Spinal cord (tissue), 10 donors: ENCODE data around the gene CAPZB. TPM values are rescaled to one million over a fixed set of nuclear protein-coding genes. Genes with fewer than 3 reads are reported as not detected.

Source experiments
- DNase-seq, 6 donors: peaks; one replicate each; pipeline versions ENCODE4 v3.0.0 to v3.0.0-alpha.2; 2013 to 2015; ENCODE audit warnings: low spot score in 6 of 6, low read depth in 4 of 6
- H3K27ac ChIP-seq: one replicate; pipeline ENCODE4 v1.5.1; 2013; ENCODE audit warnings: low read depth, low read length, control low read depth
- H3K27me3 ChIP-seq: one replicate; pipeline ENCODE4 v1.6.1; 2013; ENCODE audit warnings: low read length; ENCODE audit not compliant: control insufficient read depth, insufficient read depth
- H3K36me3 ChIP-seq: one replicate; pipeline ENCODE4 v1.6.1; 2013; ENCODE audit warnings: low read length; ENCODE audit not compliant: control insufficient read depth, insufficient read depth
- H3K4me1 ChIP-seq: one replicate; pipeline ENCODE4 v1.6.1; 2013; ENCODE audit warnings: low read length; ENCODE audit not compliant: control insufficient read depth, insufficient read depth
- H3K4me3 ChIP-seq: one replicate; pipeline ENCODE4 v1.5.1; 2013; ENCODE audit warnings: low read depth, low read length, control low read depth
- H3K9me3 ChIP-seq: one replicate; pipeline ENCODE4 v1.6.1; 2013; ENCODE audit warnings: low read length; ENCODE audit not compliant: control insufficient read depth, insufficient read depth
- WGBS: methylation state at CpG from one replicate; pipeline ENCODE4 v1.1.5; 2013; ENCODE audit warnings: missing lambda C conversion rate; ENCODE audit not compliant: insufficient coverage; 5-methylcytosine and 5-hydroxymethylcytosine counted together
- polyA plus RNA-seq, 2 donors: library from polyadenylated mRNA; unstranded; fragments of 120-200 nt; gene quantifications; one replicate each; pipeline ENCODE4 v1.2.1, GENCODE V29; 2013; ENCODE audit not compliant: insufficient read length in 2 of 2
- total RNA-seq, 2 donors: library from RNA; depleted of rRNA in 1 of 2; stranded (reverse); fragments of 120-200 nt in 1 of 2; fragments of >200 nt in 1 of 2; gene quantifications; one replicate each; pipeline versions ENCODE4 v1.2.3 to v1.2.4, GENCODE V29; 2013 to 2014
- donor health status: healthy.

The CAPZB gene
- total and polyA plus RNA-seq, 4 donors: 78.8 to 312 (median 243) TPM

DNA sequence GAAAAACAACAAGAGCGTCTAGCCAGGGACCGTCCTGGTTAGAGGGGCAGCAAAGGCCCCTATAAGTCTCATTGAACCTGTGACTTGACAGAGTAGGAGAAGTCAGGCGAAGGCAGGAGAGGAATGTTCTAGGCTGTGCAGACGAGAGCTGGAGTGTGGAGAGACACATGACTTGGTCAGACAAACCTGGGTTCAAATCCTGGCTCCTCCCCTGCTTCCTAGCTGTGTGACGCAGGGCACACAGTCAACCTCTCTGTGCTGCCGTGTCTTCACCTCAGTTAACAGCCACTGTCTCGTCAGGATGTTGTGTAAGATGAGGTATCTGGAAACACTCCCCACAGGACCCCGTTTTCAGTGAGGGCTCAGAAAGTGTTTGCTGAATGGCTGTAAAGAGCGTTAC is 157.6 kb downstream of the CAPZB start:
- WGBS: 89% methylated on average over 7 of the region's 9 CpGs
- Histone ChIP-seq H3K36me3 (peaks cover 97% of the 10 kb centered on the region), H3K27ac (no peak overlapping the region), H3K27me3 (no peaks in the 10 kb centered on the region), H3K4me3 (no peak overlapping the region), H3K4me1 (no peaks in the 10 kb centered on the region), H3K9me3 (no peaks in the 10 kb centered on the region)
- DNase-seq: no peak

DNA sequence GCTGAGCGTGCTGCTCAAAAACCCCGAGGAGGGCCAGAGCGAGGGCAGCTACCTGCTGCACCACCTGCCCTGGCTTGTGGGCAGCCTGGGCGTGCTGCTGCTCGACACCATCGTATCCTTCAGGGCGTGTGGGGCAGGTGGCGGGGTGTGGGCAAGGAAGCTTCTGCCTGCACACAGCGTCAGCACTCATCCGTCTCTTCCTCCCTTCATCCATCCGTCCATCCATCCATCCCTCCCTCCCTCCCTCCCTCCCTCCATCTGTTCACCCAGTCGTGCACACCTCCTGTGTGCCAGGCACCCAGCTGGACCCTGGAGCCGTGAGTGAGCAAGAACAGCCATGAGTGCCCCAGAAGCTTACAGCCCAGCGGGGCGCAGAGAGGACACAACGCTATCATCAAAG is 158.0 kb downstream of the CAPZB start:
- Histone ChIP-seq H3K4me1 (no peaks in the 10 kb centered on the region), H3K27ac (no peak overlapping the region), H3K4me3 (no peak overlapping the region), H3K9me3 (no peaks in the 10 kb centered on the region), H3K27me3 (no peaks in the 10 kb centered on the region), H3K36me3 (peaks cover 97% of the 10 kb centered on the region)
- WGBS: 92% methylated on average over 8 of the region's 16 CpGs
- no peak for DNase-seq

DNA sequence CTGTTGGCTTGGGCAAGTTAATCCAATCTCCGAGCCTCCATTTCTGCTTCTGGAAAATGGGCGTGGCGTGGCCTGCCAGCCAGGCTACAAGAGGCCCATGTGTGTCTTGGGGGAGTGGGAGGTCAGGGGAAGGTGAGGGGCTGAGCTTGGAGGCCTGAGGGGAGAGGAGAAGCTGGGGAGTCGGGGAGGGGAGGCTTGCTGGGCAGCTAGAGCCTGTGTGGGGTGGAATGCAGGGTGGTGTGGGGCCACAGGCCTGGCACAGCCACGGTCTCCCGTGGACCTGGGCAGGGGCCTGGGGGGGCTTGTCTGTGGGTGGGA is 158.6 kb downstream of the CAPZB start:
- no peak overlapping the region for H3K27ac ChIP-seq
- H3K4me1 ChIP-seq: no peaks in the 10 kb centered on the region
- H3K27me3 ChIP-seq: no peaks in the 10 kb centered on the region
- H3K9me3 ChIP-seq: no peaks in the 10 kb centered on the region
- WGBS: 93% methylated on average over 6 of the region's 6 CpGs
- DNase-seq: no peak
- H3K36me3 ChIP-seq: peaks cover 97% of the 10 kb centered on the region
- H3K4me3 ChIP-seq: no peak overlapping the region

DNA sequence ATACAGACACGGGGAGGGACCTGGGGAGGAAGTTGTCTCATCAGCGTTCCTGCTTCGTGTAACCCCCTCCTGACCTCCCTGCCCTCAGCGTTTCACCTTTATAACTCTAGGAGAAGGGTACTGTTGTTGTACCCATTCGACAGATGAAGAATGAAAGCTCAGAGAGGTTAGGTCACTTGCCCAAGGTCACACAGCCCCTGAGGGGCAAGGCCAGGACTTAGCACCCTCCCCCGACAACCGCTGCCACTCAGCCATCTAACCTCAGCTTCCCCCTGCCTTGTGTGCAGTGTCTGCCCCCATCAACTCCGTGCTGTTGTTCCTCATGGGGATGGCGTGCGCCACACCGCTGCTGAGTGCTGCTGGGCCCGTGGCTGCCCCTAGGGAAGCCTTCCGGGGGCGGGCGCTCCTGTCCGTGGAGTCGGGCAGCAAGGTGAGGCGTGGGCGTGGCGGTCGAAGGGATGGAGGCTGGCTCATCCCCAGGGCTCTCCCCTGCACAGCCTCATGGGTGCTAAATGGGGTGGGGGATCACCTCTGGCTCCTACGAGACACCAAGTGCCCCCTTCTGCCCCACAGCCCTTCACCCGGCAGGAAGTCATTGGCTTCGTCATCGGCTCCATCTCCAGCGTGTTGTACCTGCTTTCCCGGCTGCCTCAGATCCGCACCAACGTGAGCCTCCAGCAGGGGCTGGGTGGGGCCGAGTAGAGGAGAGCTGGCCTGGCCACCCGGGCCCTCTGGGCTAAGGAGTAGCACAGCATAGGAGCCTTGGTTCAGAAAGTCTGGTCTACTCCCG is 159.2 kb downstream of the CAPZB start:
- Histone ChIP-seq H3K27ac (no peak overlapping the region), H3K4me3 (no peak overlapping the region), H3K27me3 (no peaks in the 10 kb centered on the region), H3K9me3 (no peaks in the 10 kb centered on the region), H3K36me3 (peaks cover 91% of the 10 kb centered on the region), H3K4me1 (no peaks in the 10 kb centered on the region)
- DNase-seq: no peak
- WGBS: 91% methylated on average over 19 of the region's 32 CpGs

DNA sequence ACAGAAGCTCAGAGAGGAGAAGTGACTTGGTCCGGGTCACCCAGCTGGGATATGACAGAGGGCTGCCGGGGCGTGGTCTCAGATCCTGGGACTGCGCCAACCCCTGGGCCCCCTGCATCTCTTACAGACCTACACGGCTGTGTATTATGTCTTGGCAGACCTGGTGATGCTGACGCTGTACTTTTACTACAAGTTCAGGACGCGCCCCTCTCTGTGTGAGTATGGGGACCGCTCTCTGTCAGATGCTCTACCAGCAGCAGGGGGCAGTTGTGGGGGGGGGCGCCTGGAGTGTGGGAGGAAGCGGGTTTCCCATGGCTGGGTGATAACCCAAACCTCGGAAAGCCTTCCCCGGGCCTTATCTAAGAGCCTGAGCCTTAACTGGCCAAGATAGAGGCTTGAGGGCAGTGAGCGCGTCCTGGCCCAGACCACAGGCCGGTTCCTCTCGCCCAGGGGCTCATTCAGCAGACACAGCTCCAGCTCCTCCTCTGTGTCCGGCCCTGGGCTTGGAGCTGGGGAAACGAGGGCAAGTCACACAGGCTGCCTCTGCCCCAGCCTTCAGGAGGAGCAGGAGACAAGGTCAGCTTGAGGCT is 159.9 kb downstream of the CAPZB start:
- no peaks in the 10 kb centered on the region for H3K9me3 ChIP-seq
- H3K27ac ChIP-seq: no peak overlapping the region
- peaks cover 84% of the 10 kb centered on the region for H3K36me3 ChIP-seq
- H3K4me3 ChIP-seq: no peak overlapping the region
- WGBS: 93% methylated on average over 18 of the region's 19 CpGs
- H3K4me1 ChIP-seq: no peaks in the 10 kb centered on the region
- no peak for DNase-seq
- no peaks in the 10 kb centered on the region for H3K27me3 ChIP-seq

DNA sequence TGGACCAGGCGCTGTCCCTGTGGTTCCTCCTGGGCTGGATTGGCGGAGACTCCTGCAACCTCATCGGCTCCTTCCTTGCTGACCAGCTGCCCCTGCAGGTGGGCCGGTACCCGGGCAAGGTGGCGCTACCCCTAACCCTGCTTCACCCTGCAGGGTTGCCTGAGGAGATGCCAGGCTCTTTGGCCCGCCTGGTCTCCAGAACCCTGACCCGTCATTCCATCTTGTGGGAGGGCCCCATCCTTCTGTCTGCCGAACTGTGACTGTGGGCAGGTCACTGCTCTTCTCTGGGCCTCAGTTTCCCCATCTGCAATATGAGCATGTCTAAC is 160.7 kb downstream of the CAPZB start:
- DNase-seq: no peak
- H3K27me3 ChIP-seq: no peaks in the 10 kb centered on the region
- 99% methylated on average over 9 of the region's 9 CpGs for WGBS

DNA sequence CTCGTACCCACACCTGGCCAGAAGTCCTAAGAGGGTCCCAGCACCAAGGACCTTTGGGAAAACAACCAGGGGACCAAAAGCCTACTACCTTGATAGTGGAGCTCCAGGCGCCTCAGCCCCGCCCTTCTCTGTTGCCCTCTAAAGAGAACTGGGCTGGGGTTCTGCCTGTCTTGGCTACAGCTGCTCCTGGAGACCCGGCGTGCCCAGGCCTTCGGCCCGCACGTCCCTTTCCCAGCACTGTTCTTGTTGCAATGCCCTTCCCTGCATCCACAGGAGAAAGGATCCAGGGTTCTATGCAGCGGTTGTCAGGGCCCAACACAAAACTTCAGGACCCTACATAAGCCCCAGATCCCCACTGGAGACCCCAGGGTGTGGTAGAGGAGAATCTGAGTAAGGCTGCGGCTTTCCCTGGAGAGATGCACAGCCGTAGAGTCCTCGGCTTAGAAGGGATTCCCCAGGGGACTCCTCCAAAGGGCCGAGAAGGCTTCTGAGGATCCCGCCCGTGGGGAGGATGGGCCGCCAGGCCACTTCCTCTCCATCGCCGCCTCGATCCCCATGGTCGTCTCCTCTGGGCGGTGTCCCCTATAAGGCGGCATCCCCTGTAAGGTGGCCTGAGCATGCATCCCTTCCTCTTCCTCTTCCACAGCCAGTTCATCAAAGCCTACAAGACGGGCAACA is 161.2 kb downstream of the CAPZB start:
- H3K4me3 ChIP-seq: no peak overlapping the region
- DNase-seq: no peak
- no peaks in the 10 kb centered on the region for H3K9me3 ChIP-seq
- H3K36me3 ChIP-seq: peaks cover 77% of the 10 kb centered on the region
- no peak overlapping the region for H3K27ac ChIP-seq
- 93% methylated on average over 22 of the region's 23 CpGs for WGBS
- no peaks in the 10 kb centered on the region for H3K4me1 ChIP-seq
- H3K27me3 ChIP-seq: no peaks in the 10 kb centered on the region

More for the DNA sequence above, 160.7 kb downstream of the CAPZB start:
- H3K4me3 ChIP-seq: no peak overlapping the region
- peaks cover 80% of the 10 kb centered on the region for H3K36me3 ChIP-seq
- H3K4me1 ChIP-seq: no peaks in the 10 kb centered on the region
- H3K27ac ChIP-seq: no peak overlapping the region
- H3K9me3 ChIP-seq: no peaks in the 10 kb centered on the region

DNA sequence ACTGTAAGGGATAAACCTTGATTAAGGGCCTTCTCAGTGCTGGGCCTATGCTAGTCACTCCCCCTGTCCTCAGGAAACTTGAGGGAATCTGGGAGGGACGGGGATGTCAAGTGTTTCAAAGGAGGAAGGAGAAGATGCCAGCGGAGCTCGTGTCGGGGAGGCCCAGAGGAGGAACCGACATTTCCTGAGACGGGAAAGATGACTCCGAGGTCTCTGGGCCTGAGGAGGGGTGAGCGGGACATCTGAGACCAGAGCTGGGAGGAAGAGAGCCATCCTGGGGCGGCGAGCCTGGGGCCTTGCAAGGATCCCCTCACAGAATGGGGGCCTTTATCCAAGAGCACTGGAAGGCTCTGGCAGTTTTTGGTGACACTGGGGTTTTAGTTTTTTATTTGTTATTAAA is 162.9 kb downstream of the CAPZB start:
- Histone ChIP-seq H3K36me3 (peaks cover 76% of the 10 kb centered on the region), H3K4me1 (no peaks in the 10 kb centered on the region), H3K27ac (no peak overlapping the region), H3K9me3 (no peaks in the 10 kb centered on the region), H3K4me3 (no peak overlapping the region), H3K27me3 (no peaks in the 10 kb centered on the region)
- WGBS: 84% methylated on average over 10 of the region's 10 CpGs
- no peak for DNase-seq

DNA sequence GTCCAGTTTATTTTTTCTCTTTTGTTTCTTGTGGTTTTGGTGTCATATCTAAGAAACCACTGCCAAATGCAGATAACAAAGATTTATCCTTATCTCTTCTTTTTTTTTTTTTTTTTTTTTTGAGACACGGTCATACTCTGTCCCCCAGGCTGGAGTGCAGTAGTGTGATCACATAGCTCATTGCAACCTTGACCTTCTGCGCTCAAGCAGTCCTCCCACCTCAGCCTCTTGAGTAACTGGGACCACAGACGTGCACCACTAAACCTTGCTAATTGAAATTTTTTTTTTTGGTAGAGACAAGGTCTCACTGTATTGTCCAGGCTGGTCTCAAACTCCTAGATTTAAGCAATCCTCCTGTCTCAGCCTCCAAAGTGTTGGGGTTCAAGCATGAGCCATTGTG is 164.3 kb downstream of the CAPZB start:
- WGBS: 90% methylated on average over 2 of the region's 3 CpGs
- Histone ChIP-seq H3K36me3 (peaks cover 67% of the 10 kb centered on the region), H3K4me3 (no peak overlapping the region), H3K4me1 (peaks cover under 1% of the 10 kb centered on the region), H3K27me3 (no peaks in the 10 kb centered on the region), H3K9me3 (no peaks in the 10 kb centered on the region), H3K27ac (no peak overlapping the region)
- DNase-seq: no peak

DNA sequence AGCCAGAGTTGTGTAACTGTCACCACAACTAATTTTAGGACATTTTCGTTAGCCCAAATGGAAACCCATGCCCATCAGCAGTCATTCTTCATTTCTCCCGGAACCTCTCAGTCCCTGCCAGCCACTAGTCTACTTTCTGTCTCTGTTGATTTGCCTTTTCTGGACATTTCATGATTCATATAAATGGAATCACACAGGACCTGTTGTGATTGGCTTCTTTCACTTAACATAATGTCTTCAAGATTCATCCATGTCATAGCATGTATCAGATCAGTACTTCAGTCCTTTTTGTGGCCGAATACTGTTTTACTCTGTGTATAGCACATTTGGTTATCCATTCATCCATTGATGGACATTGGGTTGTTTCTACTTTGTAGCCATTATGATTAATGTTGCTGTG is 166.1 kb downstream of the CAPZB start:
- Histone ChIP-seq H3K4me1 (peaks cover 11% of the 10 kb centered on the region), H3K9me3 (no peaks in the 10 kb centered on the region), H3K27ac (no peak overlapping the region), H3K4me3 (no peak overlapping the region), H3K27me3 (no peaks in the 10 kb centered on the region), H3K36me3 (peaks cover 57% of the 10 kb centered on the region)
- 100% methylated on average over 1 of the region's 3 CpGs for WGBS
- DNase-seq: no peak
